ENCODE measurements around the gene PCBP3.
"Not testable (repeated sequence)": the region's sequence is repeated elsewhere in the genome, so short reads cannot be mapped to it uniquely, and the experiment has no call there.

PCBP3 gene

GRCh38 chr21:45885930-45886601, 242.5 kb downstream of the PCBP3 start:
- DNase-seq: peak; percentile 13 to 21

GRCh38 chr21:45886610-45887026, 243.1 kb downstream of the PCBP3 start:
- DNase-seq: peak; percentile 17 to 34

- no peak for DNase-seq
Observed at GRCh38 chr21:45887120-45887611, 243.6 kb downstream of the PCBP3 start.

GRCh38 chr21:45887788-45888187, 244.3 kb downstream of the PCBP3 start:
- no peak for DNase-seq

- DNase-seq: peak in 1 of 2 experiments; percentile 17
Observed at GRCh38 chr21:45888386-45889009, 245.0 kb downstream of the PCBP3 start.

DNA sequence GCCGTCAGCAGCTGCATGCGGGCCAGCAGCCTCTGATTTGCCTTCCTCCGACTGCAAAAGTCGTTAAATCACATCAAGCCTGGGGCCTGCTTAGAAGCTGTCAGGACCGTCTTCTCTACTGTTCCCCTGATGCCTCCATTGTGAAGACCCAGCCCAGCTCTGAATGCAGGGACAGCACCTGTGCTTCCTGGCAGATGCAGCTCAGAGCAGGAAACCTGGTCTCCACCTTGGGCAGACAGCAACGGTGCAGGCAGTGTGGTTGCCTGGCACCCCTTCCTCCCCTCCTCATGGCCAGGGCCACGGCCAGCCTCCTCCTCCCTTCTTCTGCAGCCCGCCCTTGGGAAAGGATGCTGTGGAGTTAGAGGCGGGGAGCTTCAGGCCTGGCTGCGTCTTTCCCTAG, 245.7 kb downstream of the PCBP3 start:
- no peak for DNase-seq

GRCh38 chr21:45889961-45890360, 246.4 kb downstream of the PCBP3 start:
- no peak for DNase-seq

- DNase-seq: no peak
Observed at GRCh38 chr21:45891388-45892155, 248.0 kb downstream of the PCBP3 start.

- DNase-seq: peak in 1 of 2 experiments; percentile 15
Observed at GRCh38 chr21:45892156-45892915, 248.8 kb downstream of the PCBP3 start.

DNA sequence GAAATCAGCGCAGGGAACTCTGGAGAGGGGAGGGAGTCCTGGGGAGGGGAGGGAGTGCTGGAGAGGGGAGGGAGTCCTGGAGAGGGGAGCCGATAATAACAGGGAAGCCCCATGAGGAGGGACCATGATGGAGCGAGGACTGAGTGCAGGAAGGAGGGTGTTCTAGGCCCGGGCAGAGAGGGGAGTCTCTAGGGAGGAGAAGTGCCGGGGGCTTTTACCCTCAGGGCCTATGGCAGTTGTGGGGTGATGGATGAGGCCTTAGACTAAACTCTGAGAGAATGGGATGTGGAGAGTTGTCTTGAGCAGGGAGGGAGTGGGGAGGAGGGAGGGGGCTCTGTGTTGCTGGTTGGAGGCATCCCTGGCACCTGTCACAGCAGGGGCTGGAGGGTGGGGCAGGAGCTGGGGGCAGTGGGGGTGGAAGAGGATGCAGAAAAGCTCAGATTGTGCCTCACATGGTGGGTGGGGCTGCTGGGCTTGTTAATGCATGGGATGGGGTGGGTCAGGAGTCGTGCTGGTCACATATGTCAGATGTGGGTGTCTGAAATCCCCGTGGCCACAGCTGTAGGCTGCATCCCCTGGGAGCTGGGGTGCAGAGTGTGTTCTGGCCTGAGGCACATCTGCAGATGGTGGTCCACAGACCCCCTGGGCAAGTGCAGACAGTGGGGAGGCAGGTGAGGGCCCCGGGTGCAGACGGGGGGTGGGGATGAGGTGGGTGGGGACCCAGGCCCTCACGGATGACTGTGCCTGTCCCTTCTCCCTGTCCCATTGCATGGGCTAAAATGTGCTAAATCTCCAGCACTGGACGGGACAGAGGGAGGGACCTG, 249.6 kb downstream of the PCBP3 start:
- no peak for DNase-seq

GRCh38 chr21:45893740-45894449, 250.4 kb downstream of the PCBP3 start:
- DNase-seq: no peak

DNA sequence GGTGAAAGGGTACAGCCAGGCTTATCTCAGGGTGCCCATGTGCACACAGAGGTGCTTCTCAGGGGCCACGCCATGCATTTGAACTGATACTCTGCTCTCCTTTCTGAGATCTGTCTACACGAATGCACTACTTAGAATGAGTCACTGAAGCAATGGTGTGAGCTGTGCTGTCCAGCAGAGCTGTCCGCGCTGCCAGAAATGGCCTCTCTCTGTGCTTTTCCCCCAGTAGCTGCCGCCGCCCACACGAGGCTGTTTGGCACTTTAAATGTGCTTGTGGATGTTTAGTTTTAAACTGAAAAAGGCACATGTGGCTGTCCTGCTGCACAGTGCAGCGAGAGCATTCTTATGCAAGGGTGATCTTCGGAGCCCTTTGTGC, 250.9 kb downstream of the PCBP3 start:
- no peak for DNase-seq

DNA sequence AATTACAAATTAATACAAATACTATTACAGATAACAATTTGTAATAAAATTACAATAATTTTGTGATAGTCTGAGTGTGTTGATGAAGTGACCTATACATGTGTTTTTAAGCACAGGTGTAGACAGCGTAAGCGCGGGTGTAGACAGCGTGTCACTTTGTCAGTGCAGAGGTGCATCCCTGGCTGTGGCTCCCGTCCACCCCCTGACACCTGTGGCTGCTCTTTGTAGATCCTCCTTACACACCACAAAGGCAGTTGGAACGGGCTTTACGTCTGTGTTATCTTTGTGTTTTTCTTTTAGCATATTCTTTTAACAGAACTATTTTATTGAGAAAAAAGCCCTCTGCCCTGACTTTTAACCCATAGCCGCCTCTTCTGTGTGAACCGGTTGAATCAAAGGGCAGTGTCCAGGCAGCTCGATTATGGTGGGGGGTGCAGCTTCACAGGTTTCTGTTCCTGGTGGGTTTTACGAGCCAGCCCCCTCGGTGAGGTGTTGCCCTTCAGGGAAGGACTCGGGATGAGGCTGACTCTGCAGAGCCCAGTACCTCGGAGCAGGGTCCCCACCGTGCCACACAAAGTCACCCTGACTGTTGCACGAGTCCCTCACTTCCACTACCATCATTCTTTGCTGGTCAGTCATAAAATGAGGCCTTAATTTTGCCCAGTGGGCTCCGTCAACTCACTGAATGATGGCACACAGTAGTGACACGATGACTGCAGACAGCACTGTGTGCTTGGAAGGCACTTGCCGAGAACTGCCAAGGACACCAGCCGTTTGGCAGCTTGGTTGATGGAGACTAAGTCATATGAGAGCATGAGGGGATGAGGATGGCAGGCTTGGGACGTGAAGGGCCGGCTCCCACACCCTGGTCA, 251.6 kb downstream of the PCBP3 start:
- no peak for DNase-seq

DNA sequence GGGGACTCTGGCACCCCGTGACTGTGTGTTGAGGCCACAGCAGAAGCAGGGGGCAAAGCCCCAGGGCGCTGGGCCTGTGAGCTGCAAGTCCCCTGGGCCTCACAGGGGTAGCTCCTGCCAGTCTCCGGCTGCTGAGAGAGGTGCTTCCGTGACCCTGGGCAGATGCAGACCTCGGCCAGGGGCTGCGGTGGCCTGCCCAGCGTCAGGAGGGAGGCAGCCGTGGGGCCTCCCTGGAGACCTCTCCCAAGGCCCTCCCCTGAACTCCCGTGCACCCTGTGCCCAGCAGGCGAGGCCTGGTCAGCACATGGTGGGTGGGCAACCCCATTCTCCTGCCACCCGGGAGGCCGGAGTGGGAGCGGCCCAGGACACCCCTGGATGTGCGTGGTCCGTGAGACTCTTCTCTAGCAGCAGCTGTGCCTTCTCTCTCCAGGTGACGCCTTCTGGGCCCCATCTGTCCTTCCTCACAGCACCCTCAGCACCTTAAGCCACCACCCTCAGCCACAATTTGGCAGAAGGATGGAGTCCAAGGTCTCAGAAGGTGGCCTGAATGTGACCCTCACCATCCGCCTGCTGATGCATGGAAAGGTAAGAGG, 252.3 kb downstream of the PCBP3 start:
- no peak for DNase-seq

GRCh38 chr21:45896431-45896830, 252.9 kb downstream of the PCBP3 start:
- DNase-seq: not testable (repeated sequence)

DNA sequence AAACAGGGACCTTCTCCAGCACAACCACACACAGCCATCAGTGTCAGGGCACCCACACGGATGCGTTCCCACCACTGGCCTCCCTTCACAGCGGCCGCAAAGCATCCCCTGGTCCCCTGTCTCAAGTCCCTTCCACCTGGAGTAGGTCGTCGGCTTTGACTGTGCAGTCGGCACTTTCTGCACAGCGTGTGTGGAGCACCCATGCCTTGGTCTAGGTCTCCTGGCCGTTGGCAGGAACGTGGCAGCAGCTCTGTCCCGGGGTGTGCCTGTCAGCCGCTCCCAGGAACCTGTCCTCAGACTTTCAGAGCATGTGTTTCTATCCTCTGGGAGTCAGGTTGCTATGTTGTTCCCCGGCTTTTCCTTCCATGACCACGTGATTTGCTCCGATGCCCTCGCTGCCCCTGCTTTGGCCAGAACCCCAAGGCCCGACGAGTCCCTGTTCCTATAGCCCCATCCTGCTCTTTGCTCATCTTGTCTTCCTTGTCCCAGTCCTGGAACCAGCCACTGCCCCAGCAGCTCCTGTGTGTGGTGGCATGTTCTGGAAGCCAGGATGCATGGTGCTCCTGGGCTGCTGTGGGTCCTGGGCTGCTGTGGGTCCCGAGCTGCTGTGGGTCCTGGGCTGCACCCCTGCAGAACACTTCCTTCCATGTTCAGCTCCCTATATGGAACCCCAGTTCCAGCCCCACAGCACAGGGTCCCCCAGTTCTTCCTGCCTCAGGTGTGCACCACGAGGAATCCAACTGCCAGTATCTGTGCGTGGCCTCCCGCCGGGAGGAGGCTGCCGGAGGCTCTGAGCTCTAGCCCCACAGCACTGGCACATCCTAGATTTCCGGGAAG, 253.9 kb downstream of the PCBP3 start:
- no peak for DNase-seq

- DNase-seq: no peak
Observed at GRCh38 chr21:45898028-45898350, 254.5 kb downstream of the PCBP3 start.

GRCh38 chr21:45898781-45899180, 255.3 kb downstream of the PCBP3 start:
- no peak for DNase-seq
